ENCODE measurements around the gene DCST1. TPM values are rescaled to one million over a fixed set of nuclear protein-coding genes. Genes with fewer than 3 reads are reported as not detected.

DCST1 gene
- total RNA-seq, 1 experiment from 2014 or later, result 0.15 TPM

DNA sequence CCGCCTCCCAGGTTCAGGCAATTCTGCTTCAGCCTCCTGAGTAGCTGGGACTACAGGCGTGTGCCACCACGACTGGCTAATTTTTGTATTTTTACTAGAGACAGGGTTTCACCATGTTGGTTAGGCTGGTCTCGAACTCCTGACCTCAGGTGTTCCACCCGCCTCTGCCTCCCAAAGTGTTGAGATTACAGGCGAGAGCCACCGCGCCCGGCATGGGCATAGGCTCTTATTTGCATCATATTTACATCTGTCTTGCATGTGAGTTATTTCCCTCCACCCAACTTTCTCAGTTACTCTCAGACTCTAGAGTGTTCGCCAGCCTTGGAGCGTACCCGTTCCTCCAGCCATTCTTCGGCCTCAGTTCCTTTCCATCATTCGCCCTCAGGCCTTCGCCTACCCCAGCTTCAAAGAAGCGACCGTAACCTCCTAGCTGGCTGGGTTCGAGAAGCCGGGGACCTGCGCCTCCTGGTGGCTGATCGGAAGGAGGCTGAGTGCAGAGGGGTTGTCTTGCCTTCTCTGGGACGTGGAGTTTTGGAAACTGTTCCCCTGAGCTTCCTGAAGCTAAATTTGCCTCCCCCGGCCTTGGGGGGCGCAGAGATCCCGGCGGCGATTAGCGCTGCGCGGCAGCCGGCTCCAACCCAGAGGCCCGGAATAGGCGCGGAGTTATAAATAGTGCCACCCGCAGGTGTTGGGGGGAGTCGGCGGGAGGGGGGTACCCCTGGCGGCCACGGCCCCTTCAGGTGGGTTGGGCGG, 34.6 kb upstream of the DCST1 start (continued):
- TF ChIP-seq, protein P1, sequence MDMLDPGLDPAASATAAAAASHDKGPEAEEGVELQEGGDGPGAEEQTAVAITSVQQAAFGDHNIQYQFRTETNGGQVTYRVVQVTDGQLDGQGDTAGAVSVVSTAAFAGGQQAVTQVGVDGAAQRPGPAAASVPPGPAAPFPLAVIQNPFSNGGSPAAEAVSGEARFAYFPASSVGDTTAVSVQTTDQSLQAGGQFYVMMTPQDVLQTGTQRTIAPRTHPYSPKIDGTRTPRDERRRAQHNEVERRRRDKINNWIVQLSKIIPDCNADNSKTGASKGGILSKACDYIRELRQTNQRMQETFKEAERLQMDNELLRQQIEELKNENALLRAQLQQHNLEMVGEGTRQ (CRISPR knock-in tag; IDR thresholded peaks at IDR 0.05), result no peak
- TF ChIP-seq MYBL2 (CRISPR knock-in tag; IDR thresholded peaks at IDR 0.05) (no peak), ELF4 (CRISPR knock-in tag; IDR thresholded peaks at IDR 0.05; ENCODE audit: low read depth) (no peak), NFYB (CRISPR knock-in tag; conservative IDR thresholded peaks at IDR 0.05; ENCODE audit: low read depth) (no peak), GTF2I (CRISPR knock-in tag; conservative IDR thresholded peaks at IDR 0.05) (no peak), HMGA2 (CRISPR knock-in tag; IDR thresholded peaks at IDR 0.05) (no peak), FOXP1 (CRISPR knock-in tag; IDR thresholded peaks at IDR 0.05; ENCODE audit: borderline replicate concordance) (0 out of 2 replicates have a peak, but pooled peaks have one; percentile 39), KAT7 (CRISPR knock-in tag; IDR thresholded peaks at IDR 0.05; ENCODE audit: borderline replicate concordance) (0 out of 2 replicates have a peak, but pooled peaks have one; percentile 36), IRF2 (CRISPR knock-in tag; IDR thresholded peaks at IDR 0.05; ENCODE audit: borderline replicate concordance, low read depth) (no peak), ZNF263 (CRISPR knock-in tag; IDR thresholded peaks at IDR 0.05; ENCODE audit: low read depth) (no peak), GABPB1 (CRISPR knock-in tag; IDR thresholded peaks at IDR 0.05) (no peak), TCF7 (CRISPR knock-in tag; IDR thresholded peaks at IDR 0.05; ENCODE audit: low read depth) (no peak), ZNF671 (CRISPR knock-in tag; IDR thresholded peaks at IDR 0.05) (no peak)
- TF ChIP-seq, protein P2, sequence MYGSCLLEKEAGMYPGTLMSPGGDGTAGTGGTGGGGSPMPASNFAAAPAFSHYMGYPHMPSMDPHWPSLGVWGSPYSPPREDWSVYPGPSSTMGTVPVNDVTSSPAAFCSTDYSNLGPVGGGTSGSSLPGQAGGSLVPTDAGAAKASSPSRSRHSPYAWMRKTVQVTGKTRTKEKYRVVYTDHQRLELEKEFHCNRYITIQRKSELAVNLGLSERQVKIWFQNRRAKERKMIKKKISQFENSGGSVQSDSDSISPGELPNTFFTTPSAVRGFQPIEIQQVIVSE (CRISPR knock-in tag; IDR thresholded peaks at IDR 0.05; ENCODE audit: borderline replicate concordance), result no peak
- TF ChIP-seq, protein P3, sequence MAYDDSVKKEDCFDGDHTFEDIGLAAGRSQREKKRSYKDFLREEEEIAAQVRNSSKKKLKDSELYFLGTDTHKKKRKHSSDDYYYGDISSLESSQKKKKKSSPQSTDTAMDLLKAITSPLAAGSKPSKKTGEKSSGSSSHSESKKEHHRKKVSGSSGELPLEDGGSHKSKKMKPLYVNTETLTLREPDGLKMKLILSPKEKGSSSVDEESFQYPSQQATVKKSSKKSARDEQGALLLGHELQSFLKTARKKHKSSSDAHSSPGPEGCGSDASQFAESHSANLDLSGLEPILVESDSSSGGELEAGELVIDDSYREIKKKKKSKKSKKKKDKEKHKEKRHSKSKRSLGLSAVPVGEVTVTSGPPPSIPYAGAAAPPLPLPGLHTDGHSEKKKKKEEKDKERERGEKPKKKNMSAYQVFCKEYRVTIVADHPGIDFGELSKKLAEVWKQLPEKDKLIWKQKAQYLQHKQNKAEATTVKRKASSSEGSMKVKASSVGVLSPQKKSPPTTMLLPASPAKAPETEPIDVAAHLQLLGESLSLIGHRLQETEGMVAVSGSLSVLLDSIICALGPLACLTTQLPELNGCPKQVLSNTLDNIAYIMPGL (CRISPR knock-in tag; IDR thresholded peaks at IDR 0.05), result peak; percentile 65
- TF ChIP-seq, protein P4, sequence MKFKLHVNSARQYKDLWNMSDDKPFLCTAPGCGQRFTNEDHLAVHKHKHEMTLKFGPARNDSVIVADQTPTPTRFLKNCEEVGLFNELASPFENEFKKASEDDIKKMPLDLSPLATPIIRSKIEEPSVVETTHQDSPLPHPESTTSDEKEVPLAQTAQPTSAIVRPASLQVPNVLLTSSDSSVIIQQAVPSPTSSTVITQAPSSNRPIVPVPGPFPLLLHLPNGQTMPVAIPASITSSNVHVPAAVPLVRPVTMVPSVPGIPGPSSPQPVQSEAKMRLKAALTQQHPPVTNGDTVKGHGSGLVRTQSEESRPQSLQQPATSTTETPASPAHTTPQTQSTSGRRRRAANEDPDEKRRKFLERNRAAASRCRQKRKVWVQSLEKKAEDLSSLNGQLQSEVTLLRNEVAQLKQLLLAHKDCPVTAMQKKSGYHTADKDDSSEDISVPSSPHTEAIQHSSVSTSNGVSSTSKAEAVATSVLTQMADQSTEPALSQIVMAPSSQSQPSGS (CRISPR knock-in tag; IDR thresholded peaks at IDR 0.05; ENCODE audit: borderline replicate concordance, low read depth), result no peak
- TF ChIP-seq, protein P5, sequence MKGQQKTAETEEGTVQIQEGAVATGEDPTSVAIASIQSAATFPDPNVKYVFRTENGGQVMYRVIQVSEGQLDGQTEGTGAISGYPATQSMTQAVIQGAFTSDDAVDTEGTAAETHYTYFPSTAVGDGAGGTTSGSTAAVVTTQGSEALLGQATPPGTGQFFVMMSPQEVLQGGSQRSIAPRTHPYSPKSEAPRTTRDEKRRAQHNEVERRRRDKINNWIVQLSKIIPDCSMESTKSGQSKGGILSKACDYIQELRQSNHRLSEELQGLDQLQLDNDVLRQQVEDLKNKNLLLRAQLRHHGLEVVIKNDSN (CRISPR knock-in tag; IDR thresholded peaks at IDR 0.05), result no peak
- TF ChIP-seq, protein P6, sequence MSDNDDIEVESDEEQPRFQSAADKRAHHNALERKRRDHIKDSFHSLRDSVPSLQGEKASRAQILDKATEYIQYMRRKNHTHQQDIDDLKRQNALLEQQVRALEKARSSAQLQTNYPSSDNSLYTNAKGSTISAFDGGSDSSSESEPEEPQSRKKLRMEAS (CRISPR knock-in tag; IDR thresholded peaks at IDR 0.05), result no peak
- TF ChIP-seq, protein P7, sequence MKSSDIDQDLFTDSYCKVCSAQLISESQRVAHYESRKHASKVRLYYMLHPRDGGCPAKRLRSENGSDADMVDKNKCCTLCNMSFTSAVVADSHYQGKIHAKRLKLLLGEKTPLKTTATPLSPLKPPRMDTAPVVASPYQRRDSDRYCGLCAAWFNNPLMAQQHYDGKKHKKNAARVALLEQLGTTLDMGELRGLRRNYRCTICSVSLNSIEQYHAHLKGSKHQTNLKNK (CRISPR knock-in tag; IDR thresholded peaks at IDR 0.05), result no peak
- TF ChIP-seq, protein P8, sequence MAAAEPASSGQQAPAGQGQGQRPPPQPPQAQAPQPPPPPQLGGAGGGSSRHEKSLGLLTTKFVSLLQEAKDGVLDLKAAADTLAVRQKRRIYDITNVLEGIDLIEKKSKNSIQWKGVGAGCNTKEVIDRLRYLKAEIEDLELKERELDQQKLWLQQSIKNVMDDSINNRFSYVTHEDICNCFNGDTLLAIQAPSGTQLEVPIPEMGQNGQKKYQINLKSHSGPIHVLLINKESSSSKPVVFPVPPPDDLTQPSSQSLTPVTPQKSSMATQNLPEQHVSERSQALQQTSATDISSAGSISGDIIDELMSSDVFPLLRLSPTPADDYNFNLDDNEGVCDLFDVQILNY (CRISPR knock-in tag; IDR thresholded peaks at IDR 0.05), result no peak
